Kidney (tissue), 14 donors: ENCODE results near the gene XRCC5. TPM values are rescaled to one million over a fixed set of nuclear protein-coding genes. Genes with fewer than 3 reads are reported as not detected.

Source experiments
- DNase-seq, 5 donors: peaks; one replicate each; pipeline ENCODE4 v3.0.0-alpha.2; 2013 to 2020
- FAIRE-seq: peaks from 2 replicates; lab custom pipeline; 2012; peaks lifted over from hg19 to GRCh38; lab: Jason Lieb, UNC
- H3K27ac ChIP-seq, 2 donors: one replicate each; pipeline ENCODE4 v1.7.0; 2013; ENCODE audit warnings: low read depth in 2 of 2, low read length in 2 of 2, inconsistent platforms in 1 of 2
- H3K27me3 ChIP-seq: one replicate; pipeline ENCODE4 v1.7.1; 2013; ENCODE audit warnings: low read length, inconsistent platforms; ENCODE audit not compliant: control insufficient read depth, insufficient read depth
- H3K36me3 ChIP-seq, 3 donors: one replicate each; pipeline versions ENCODE4 v1.7.0 to v1.7.1; 2013; ENCODE audit warnings: low read length in 3 of 3, control low read depth in 1 of 3, inconsistent platforms in 1 of 3; ENCODE audit not compliant: insufficient read depth in 3 of 3, control insufficient read depth in 2 of 3
- H3K4me1 ChIP-seq, 3 donors: one replicate each; pipeline versions ENCODE4 v1.7.0 to v1.7.1; 2013; ENCODE audit warnings: low read length in 3 of 3, inconsistent platforms in 1 of 3, low read depth in 1 of 3; ENCODE audit not compliant: control insufficient read depth in 2 of 3, insufficient read depth in 2 of 3
- H3K4me3 ChIP-seq, 3 donors: one replicate each; pipeline versions ENCODE4 v1.7.0 to v1.8.1; 2013; ENCODE audit warnings: low read length in 3 of 3, control low read depth in 1 of 3, inconsistent platforms in 1 of 3
- H3K9ac ChIP-seq, 3 donors: one replicate each; pipeline versions ENCODE4 v1.7.0 to v1.7.1; 2013; ENCODE audit warnings: low read length in 3 of 3, control low read depth in 1 of 3, inconsistent platforms in 1 of 3
- H3K9me3 ChIP-seq, 3 donors: one replicate each; pipeline versions ENCODE4 v1.7.0 to v1.7.1; 2013; ENCODE audit warnings: low read length in 3 of 3, control low read depth in 1 of 3, inconsistent platforms in 1 of 3; ENCODE audit not compliant: control insufficient read depth in 2 of 3, insufficient read depth in 1 of 3
- CTCF ChIP-seq: IDR thresholded peaks from 3 replicates; pipeline ENCODE4 v1.5.1; 2012; ENCODE audit warnings: mild to moderate bottlenecking, moderate library complexity, borderline replicate concordance; ENCODE audit not compliant: insufficient read depth; ENCODE audit errors: extremely low read depth
- intact Hi-C: fragments of 100-400 bp; cut with DNase I; formaldehyde crosslinking; loops from one replicate; pipeline ENCODE4 v1.11.1; 2022
- polyA plus RNA-seq: library from polyadenylated mRNA; stranded (reverse); fragments of 350-450 nt; fragmentation: Illumina TruSeq; extraction: RNeasy Lipid Tissue Mini Kit (QIAGEN cat#74804); gene quantifications from one replicate; pipeline ENCODE4 v1.2.3, GENCODE V29; 2014; ENCODE audit warnings: low read depth, low replicate concordance; ENCODE audit not compliant: insufficient read depth
- total RNA-seq: library from RNA; stranded (reverse); fragmentation: NEBNext Ultra II Directional; extraction: Animal tissue kit (Norgen Biotek cat#: 25700); gene quantifications from one replicate; pipeline ENCODE4 v1.2.1, GENCODE V29; 2021
- donor health status: control.
- donor health status: control.
- donor health status: control.
- donor health status: control.
- donor health status: control.
- donor health status: DM: yes; HTN: yes; CAD: no.
- donor health status: Normal renal cell carcinoma (clear cell type).

The XRCC5 gene
- total and polyA plus RNA-seq, 2 donors from 2014 or later: 90.7 to 265 TPM

- intact Hi-C loops: no loop called here
- Histone ChIP-seq H3K4me3 (no peak overlapping the region), H3K9me3 (peaks cover 0 to 1% (median 0%) of the 10 kb centered on the region in 3 donors), H3K27ac (no peak overlapping the region), H3K27me3 (no peaks in the 10 kb centered on the region), H3K9ac (no peak overlapping the region), H3K4me1 (no peaks in the 10 kb centered on the region), H3K36me3 (peaks cover 0 to 5% (median 0%) of the 10 kb centered on the region in 3 donors)
- FAIRE-seq (no peak), DNase-seq (no peak)
- no peak for TF ChIP-seq CTCF
Measured at GRCh38 chr2:216094701-216095100, 14.4 kb upstream of the XRCC5 start.

- FAIRE-seq (no peak), DNase-seq (no peak)
- Histone ChIP-seq H3K27ac (no peak overlapping the region), H3K9me3 (peaks cover 0 to 1% (median 0%) of the 10 kb centered on the region in 3 donors), H3K4me3 (no peak overlapping the region), H3K27me3 (no peaks in the 10 kb centered on the region), H3K9ac (no peak overlapping the region), H3K4me1 (no peaks in the 10 kb centered on the region), H3K36me3 (peaks cover 0 to 8% (median 2%) of the 10 kb centered on the region in 3 donors)
- no peak for TF ChIP-seq CTCF
- intact Hi-C loops: no loop called here
Measured at GRCh38 chr2:216098421-216099334, 10.5 kb upstream of the XRCC5 start.

- DNase-seq: no peak
- Histone ChIP-seq H3K4me3 (no peak overlapping the region), H3K27me3 (no peaks in the 10 kb centered on the region), H3K36me3 (peaks cover 0 to 6% (median 2%) of the 10 kb centered on the region in 3 donors), H3K9ac (no peak overlapping the region), H3K27ac (no peak overlapping the region), H3K4me1 (no peaks in the 10 kb centered on the region), H3K9me3 (peaks cover 0 to 1% (median 0%) of the 10 kb centered on the region in 3 donors)
- intact Hi-C loops: no loop called here
- TF ChIP-seq CTCF: no peak
- FAIRE-seq: no peak
Measured at GRCh38 chr2:216101109-216101508, 8.0 kb upstream of the XRCC5 start.
